Measurements from ENCODE around the gene MYT1.

DNA sequence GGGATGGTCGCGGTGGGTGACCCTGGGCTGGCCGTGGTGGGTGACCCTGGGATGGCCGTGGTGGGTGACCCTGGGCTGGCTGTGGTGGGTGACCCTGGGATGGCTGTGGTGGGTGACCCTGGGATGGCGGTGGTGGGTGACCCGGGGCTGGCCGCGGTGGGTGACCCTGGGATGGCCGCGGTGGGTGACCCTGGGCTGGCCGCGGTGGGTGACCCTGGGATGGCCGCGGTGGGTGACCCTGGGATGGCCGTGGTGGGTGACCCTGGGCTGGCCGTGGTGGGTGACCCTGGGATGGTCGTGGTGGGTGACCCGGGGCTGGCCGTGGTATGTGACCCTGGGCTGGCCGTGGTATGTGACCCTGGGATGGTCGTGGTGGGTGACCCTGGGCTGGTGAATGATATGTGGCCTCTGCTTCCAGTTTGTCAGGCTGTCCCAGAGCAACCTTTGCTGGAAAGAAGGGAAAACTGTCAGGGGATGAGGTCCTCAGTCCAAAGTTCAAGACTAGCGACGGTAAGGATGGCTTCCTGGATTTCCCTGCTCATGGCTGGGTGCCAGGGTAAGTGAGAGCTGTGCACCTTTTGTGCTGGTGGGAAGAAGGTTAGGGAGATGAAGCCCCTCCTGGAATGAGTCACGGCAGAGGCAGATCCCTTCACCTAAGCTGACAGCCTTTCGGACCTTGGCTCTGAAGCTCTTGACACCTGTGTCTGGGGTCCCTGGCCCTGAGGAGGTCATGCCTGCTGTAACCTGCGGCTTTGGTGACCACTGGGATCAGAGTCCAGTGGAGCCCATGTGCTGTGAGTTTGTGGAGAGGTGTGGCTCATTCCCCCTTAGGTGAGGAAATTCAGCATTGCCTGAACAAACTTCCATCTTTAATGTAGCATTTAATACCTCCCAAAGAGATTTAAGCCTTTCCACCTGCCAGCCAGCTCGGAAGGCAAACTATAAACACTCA, 72.2 kb downstream of the MYT1 start:
- TF ChIP-seq, protein P1, sequence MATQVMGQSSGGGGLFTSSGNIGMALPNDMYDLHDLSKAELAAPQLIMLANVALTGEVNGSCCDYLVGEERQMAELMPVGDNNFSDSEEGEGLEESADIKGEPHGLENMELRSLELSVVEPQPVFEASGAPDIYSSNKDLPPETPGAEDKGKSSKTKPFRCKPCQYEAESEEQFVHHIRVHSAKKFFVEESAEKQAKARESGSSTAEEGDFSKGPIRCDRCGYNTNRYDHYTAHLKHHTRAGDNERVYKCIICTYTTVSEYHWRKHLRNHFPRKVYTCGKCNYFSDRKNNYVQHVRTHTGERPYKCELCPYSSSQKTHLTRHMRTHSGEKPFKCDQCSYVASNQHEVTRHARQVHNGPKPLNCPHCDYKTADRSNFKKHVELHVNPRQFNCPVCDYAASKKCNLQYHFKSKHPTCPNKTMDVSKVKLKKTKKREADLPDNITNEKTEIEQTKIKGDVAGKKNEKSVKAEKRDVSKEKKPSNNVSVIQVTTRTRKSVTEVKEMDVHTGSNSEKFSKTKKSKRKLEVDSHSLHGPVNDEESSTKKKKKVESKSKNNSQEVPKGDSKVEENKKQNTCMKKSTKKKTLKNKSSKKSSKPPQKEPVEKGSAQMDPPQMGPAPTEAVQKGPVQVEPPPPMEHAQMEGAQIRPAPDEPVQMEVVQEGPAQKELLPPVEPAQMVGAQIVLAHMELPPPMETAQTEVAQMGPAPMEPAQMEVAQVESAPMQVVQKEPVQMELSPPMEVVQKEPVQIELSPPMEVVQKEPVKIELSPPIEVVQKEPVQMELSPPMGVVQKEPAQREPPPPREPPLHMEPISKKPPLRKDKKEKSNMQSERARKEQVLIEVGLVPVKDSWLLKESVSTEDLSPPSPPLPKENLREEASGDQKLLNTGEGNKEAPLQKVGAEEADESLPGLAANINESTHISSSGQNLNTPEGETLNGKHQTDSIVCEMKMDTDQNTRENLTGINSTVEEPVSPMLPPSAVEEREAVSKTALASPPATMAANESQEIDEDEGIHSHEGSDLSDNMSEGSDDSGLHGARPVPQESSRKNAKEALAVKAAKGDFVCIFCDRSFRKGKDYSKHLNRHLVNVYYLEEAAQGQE (IDR thresholded peaks at IDR 0.05; ENCODE audit: low read depth): no peak
- TF ChIP-seq EP300 (IDR thresholded peaks at IDR 0.05; ENCODE audit: borderline replicate concordance) (no peak), CEBPB (IDR thresholded peaks at IDR 0.05) (no peak), FOXM1 (IDR thresholded peaks at IDR 0.05; ENCODE audit: borderline replicate concordance, low read depth) (no peak)

Measured in Ishikawa (cell line).